Cardiac fibroblast (primary cell): ENCODE results near the gene TMEM19.
A peak's percentile ranks its signal among the peaks of the same experiment; 100 is the strongest.

Experiments
- DNase-seq, 2 donors: peaks; one replicate each; pipeline versions ENCODE4 v3.0.0 to v3.0.0-alpha.2; 2010; ENCODE audit warnings: low read depth in 2 of 2
- H3K4me3 ChIP-seq, 2 donors: replicated peaks in 1 of 2; 1 replicate in 1 of 2; 2 replicates in 1 of 2; pipeline ENCODE4 v1.5.1; 2011; ENCODE audit warnings: low read depth in 2 of 2, low read length in 2 of 2, mild to moderate bottlenecking in 2 of 2, moderate library complexity in 1 of 2
- TF ChIP-seq, protein P1 (sequence below): IDR thresholded peaks from one replicate; pipeline ENCODE4 v1.5.1; 2011; ENCODE audit warnings: low read depth, mild to moderate bottlenecking, low read length, inconsistent platforms

Gene TMEM19

DNA sequence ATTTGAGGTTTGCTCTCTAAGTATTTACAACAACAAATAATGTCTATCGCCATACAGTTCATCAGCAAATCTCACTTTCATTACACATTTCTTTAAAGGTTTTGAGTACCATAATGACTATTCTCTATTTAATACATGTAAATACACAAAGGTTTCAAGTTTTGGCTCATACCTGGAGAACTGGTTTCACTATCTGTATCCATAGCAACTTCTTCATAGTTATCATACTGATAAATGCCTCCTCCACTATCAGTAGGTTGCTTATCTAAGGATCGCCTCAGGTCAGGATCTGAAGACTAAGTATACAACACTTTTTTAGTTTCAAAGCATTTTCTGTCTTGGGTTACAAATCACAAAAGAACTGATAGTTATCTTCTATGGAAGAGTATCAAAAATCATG, 43.6 kb upstream of the TMEM19 start:
- TF ChIP-seq, protein P1, sequence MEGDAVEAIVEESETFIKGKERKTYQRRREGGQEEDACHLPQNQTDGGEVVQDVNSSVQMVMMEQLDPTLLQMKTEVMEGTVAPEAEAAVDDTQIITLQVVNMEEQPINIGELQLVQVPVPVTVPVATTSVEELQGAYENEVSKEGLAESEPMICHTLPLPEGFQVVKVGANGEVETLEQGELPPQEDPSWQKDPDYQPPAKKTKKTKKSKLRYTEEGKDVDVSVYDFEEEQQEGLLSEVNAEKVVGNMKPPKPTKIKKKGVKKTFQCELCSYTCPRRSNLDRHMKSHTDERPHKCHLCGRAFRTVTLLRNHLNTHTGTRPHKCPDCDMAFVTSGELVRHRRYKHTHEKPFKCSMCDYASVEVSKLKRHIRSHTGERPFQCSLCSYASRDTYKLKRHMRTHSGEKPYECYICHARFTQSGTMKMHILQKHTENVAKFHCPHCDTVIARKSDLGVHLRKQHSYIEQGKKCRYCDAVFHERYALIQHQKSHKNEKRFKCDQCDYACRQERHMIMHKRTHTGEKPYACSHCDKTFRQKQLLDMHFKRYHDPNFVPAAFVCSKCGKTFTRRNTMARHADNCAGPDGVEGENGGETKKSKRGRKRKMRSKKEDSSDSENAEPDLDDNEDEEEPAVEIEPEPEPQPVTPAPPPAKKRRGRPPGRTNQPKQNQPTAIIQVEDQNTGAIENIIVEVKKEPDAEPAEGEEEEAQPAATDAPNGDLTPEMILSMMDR, result no peak
- DNase-seq, result no peak
- no peak overlapping the region for H3K4me3 ChIP-seq

DNA sequence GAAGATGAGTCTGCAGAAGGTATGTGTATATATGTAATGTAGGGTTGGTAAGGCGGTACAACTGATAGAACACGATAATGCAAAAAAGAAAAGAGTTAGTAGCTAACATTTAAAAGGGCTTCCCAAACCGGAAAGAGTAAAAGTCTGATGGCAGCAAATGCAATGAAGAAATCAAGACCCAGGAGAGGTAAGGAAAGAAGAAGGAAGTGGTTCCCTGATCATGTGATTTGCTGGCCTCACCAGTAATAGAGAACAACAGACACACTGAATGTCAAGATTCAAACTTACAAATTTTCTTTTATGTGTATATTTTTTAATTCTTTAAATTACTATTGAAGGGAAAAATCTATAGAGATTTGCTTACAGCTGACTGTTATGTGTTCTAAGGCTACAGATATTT, 40.6 kb upstream of the TMEM19 start:
- no peak for DNase-seq
- TF ChIP-seq, protein P1, result no peak
- H3K4me3 ChIP-seq, result no peak overlapping the region

DNA sequence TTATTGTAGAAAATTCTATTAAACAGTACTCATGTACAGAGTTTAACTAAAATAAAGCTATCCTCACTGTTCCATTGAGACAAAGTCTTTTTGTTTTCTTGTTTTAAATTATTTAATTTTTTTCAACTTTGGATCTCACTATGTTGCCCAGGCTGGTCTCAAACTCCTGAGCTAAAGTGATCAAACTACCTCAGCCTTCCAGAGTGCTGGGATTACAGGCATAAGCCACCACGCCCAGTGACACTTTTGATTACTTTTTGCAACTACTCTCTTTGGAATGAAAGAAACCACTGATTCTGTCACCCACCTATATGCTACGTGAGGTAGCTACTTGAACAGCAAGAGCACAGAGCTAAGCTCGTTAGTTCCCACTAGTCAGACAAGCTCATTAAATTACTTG, 39.4 kb upstream of the TMEM19 start:
- DNase-seq, result no peak
- no peak overlapping the region for H3K4me3 ChIP-seq
- TF ChIP-seq, protein P1, result no peak

DNA sequence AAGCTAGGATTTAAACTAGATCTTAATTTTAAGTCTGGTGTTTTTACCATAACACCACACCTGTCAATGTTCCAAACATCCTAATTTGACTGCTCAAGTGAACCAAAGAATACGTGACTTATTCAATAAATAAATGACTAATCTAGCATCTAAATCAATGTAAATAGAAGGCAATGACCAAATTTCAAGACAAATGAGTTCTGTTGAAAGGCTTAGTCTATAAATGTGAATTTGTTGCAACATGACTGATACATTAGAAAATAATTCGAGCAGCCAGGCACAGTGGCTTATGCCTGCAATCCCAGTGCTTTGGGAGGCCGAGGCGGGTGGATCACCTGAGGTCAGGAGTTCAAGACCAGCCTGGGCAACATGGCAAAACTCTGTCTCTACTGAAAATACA, 37.3 kb upstream of the TMEM19 start:
- H3K4me3 ChIP-seq, result no peak overlapping the region
- TF ChIP-seq, protein P1, result no peak
- no peak for DNase-seq

DNA sequence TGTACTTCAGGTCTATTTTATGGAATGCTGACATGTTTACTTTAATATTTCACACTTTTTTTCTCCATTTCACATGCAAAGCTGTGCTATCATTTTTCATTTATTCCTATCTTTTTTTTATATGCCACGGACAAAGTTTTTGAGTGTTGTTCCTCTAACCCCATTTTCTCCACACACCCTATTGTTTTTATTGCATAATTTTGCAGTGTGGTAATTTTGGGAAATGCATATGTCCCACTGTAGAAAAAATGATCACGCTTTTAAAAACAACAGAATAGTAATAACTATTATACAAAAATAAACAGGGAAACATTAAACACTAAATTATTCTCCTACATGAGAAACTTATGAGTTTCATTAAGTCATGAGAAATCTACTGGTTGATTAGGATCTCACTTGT, 36.5 kb upstream of the TMEM19 start:
- no peak overlapping the region for H3K4me3 ChIP-seq
- DNase-seq, result no peak
- TF ChIP-seq, protein P1, result no peak

DNA sequence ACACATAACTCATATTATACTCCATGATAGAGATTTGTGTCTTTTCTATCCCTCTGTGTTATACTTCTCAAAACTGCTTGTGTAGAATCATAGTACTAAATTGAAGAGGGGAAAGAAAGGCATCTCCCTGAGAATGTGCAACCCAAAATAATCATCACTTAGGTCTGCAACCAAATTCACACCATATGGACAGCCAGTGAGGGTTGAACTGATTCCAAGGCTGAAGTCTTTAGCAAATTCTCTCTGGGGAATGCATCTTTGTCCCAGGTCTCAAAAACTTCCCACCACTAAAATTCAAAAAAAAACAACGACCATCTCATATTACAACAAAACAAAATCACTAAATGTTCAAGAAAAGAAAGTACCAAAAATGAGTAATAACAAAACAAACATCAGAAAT, 33.2 kb upstream of the TMEM19 start:
- peak in 1 of 2 donors; percentile 9 for DNase-seq
- TF ChIP-seq, protein P1, result no peak

DNA sequence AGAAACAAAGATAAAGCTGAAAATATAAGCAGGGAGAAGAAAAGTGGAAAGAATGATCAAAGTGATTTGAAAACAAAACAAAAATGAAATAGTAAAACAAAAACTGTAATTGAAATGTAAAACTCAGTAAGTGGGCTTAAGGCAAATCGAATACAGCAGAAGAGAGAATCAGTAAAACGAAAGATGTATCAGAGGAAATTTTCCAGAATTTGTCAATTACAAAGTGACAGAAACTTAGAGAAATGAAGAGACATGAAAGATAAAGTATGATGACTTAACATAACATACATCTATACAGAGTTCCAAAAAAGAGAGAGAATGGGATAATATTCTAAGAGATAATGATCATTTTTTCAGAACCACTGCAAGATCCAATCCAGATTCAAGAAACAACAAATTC, 32.7 kb upstream of the TMEM19 start:
- TF ChIP-seq, protein P1, result no peak
- no peak overlapping the region for H3K4me3 ChIP-seq
- DNase-seq, result no peak

More for the DNA sequence above, 33.2 kb upstream of the TMEM19 start:
- H3K4me3 ChIP-seq, result no peak overlapping the region
